ENCODE measurements around the gene PPAN.
A peak's percentile ranks its signal among the peaks of the same experiment; 100 is the strongest.

PPAN gene, protein sequence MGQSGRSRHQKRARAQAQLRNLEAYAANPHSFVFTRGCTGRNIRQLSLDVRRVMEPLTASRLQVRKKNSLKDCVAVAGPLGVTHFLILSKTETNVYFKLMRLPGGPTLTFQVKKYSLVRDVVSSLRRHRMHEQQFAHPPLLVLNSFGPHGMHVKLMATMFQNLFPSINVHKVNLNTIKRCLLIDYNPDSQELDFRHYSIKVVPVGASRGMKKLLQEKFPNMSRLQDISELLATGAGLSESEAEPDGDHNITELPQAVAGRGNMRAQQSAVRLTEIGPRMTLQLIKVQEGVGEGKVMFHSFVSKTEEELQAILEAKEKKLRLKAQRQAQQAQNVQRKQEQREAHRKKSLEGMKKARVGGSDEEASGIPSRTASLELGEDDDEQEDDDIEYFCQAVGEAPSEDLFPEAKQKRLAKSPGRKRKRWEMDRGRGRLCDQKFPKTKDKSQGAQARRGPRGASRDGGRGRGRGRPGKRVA

DNA sequence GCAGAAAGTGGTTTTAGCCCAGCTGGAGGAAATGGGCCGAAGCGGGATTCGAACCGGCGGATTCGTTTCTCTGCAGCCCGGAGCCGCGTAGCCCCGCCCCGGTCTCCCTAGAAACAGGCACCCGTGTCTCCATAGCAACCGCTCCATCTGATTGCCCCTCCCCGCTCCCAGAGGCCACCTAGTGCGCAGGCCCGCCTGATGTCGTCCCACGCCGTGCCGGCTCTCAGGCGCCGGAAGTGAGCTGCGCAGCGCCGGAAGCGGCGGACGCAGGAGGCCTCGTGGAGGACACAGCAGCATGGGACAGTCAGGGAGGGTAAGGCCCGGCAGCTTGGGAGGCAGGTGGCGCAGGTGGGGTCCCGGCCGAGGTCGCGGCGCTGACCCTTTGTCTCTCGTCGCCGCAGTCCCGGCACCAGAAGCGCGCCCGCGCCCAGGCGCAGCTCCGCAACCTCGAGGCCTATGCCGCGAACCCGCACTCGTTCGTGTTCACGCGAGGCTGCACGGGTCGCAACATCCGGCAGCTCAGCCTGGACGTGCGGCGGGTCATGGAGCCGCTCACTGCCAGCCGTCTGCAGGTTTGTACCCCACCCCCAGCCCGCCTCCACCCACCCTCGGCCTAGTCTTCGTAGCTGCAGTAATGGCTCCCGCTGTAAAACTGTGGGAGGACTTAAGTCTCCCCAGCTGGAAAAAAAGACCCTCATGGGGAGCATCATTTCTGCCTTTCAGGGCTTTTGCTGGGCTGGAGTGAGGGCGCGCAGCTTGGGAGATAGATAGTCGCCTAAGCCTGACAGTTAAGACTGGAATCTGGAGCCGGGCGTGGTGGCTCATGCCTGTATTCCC, at the start of gene PPAN:
TSS of gene PPAN (plus strand) at position 263 of the 837 bp plus-strand sequence. CDS start at position 296, 33 bp downstream.
- FAIRE-seq (peak; percentile 87), DNase-seq (ENCODE audit: insufficient read length, low spot score) (peak; percentile 96)
- peak; percentile 75 for TF ChIP-seq POLR2A (IDR thresholded peaks at IDR 0.05; ENCODE audit: low read depth, low read length)

DNA sequence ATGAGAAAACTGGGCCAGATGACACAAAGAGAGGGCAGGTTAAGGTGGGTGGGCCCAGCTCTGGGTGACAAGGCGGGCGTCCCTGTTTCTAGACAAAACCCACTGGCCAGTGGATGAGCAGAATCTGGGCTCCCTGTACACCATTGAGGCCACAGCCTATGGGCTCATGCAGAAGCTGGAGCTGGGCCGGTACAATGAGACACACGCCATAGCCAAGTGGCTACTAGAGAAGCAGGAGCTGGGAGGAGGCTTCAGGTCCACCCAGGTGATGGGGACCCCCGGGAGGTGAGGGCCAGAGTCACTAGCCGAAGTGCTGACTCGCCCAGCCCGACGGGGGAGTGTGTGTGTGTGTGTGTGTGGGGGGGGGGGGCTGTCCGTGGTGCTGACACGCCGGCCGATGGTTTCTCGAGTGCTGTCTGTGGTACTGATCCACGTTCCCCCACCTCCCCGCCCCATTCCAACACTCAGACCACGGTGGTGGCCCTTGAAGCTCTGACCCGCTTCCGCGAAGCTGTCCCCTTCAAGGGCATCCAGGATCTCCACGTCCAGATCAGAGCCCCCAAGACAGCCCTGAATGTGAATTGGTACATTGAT, 44.3 kb upstream of the PPAN start:
- FAIRE-seq (no peak), DNase-seq (ENCODE audit: insufficient read length, low spot score) (no peak)
- no peak for TF ChIP-seq POLR2A (IDR thresholded peaks at IDR 0.05; ENCODE audit: low read depth, low read length)

DNA sequence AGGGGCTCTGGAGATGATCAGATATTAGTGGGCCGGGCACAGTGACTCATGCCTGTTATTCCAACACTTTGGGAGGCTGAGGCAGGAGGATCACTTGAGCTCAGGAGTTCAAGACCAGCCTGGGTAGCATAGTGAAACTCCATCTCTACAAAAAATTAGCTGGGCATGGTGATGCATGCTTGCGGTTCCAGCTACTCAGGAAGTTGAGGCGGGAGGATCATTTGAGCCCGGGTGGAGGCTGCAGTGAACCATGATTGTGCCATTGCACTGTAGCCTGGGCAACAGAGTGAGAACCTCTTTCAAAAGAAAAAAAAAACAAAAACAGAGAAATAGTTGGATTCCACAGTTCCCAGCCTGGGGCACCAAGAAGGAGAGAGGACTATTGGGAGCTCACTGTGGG, 38.0 kb upstream of the PPAN start:
- no peak for TF ChIP-seq POLR2A (IDR thresholded peaks at IDR 0.05; ENCODE audit: low read depth, low read length)
- no peak for DNase-seq (ENCODE audit: insufficient read length, low spot score)
- no peak for FAIRE-seq

DNA sequence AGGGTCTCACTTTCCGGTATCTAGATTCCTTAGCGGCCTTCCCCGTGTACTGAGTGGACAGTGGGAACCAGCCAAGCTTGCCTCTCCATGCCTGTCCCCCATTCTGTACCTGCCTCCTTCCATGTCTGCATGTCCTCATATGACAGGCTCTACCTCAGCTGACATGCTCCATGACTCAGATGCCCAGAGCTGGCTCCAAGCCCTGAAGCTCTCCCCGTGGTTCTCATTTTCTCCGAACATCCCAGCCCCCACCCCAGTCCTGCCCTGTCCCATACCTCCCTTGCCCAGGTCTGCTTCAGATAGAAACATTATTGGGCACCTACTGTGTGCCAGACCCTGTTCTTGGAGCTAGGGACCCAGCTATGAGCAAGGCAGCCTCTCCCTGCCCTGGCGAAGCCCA, 37.1 kb upstream of the PPAN start:
- DNase-seq (ENCODE audit: insufficient read length, low spot score), result no peak
- FAIRE-seq, result no peak
- no peak for TF ChIP-seq POLR2A (IDR thresholded peaks at IDR 0.05; ENCODE audit: low read depth, low read length)

DNA sequence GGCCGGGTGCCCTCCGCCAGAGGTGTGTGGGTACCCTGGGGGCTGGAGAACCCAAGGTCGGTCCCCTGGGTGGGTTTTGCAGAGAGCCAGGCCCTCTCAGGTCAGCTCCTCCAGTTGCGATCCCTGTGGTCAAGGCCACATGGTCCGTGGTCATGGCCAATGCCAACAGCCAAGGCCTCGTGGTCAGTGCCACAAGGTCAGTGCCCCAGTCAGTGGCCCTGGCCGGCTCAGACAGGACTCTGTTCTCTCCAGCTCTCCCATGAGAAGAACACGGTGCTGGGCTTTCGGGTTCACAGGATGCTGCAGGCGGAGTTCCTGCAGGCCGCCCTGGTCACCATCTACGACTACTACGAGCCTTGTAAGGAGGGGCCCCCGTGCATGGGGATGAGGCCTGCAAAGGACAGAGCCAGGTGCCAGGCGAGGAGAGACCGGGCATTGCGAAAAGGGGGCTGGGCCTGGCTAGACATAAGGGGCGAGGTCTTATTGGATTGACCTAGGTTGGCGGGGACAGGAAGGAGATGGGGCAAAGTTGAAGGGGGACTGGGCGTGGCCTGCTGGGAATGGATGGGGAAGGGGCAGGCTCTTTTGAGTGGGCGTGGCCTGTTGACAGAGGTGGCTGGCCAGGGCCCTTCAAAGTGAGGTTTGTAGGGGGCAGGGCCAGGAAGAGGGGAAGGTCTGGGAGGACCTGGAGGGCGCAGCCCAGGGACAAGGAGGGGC, 35.3 kb upstream of the PPAN start:
- DNase-seq (ENCODE audit: insufficient read length, low spot score), result no peak
- no peak for TF ChIP-seq POLR2A (IDR thresholded peaks at IDR 0.05; ENCODE audit: low read depth, low read length)
- no peak for FAIRE-seq

DNA sequence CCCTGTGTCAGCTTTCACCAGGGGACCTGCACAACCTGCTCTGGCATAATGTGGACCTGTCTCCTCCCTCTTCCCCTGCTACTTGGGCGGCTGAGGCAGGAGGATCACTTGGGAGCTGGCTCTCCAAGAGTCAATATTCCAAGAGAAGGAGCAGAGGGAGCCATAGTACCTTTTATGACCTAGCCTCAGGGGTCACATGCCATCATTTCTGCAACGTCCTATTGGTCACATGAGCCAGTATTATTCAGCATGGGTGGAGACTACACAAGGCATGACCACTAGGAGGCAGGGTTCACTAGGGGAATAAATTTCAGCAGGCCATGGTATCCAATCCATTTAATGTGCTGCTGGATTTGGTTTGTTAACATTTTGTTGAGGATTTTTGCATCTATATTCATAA, 32.0 kb upstream of the PPAN start:
- no peak for TF ChIP-seq POLR2A (IDR thresholded peaks at IDR 0.05; ENCODE audit: low read depth, low read length)
- DNase-seq (ENCODE audit: insufficient read length, low spot score) (no peak), FAIRE-seq (no peak)

DNA sequence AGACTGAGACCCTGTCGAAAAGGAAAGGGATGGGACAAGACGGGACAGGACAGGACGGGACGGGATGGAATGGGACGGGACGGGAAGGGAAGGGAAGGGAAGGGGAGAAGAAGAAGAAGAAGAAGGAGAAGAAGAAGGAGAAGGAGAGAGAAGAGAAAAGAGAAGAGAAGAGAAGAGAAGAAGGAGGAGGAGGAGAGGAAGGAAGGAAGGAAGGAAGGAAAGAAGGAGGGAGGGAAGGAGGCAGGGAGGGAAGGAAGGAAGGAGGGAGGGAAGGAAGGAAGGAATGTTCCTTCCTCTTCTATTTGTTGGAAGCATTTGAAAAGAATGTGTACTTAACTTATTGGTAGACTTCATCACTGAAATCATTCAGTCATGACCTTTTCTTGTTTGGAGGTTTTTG, 29.6 kb upstream of the PPAN start:
- FAIRE-seq, result no peak
- no peak for DNase-seq (ENCODE audit: insufficient read length, low spot score)
- no peak for TF ChIP-seq POLR2A (IDR thresholded peaks at IDR 0.05; ENCODE audit: low read depth, low read length)

DNA sequence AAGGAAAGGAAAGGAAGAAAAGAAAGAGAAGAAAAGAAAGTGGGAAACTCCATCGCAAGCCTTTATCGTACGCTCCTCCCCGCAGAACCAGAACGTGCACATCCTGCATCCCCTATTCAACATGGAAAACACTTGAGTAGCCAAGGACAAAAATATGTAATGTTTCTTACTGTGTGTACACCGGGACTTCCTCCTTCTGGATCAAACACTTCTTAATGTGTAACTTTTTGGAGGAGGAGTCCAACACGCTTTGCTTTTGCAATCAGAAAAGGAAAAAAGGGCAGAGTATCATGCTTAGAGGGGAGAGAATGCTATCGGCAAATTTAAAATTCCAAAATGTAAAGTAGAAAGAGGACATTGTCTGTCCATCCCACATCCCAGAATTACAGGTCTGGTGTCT, 27.8 kb upstream of the PPAN start:
- no peak for DNase-seq (ENCODE audit: insufficient read length, low spot score)
- no peak for TF ChIP-seq POLR2A (IDR thresholded peaks at IDR 0.05; ENCODE audit: low read depth, low read length)
- no peak for FAIRE-seq

DNA sequence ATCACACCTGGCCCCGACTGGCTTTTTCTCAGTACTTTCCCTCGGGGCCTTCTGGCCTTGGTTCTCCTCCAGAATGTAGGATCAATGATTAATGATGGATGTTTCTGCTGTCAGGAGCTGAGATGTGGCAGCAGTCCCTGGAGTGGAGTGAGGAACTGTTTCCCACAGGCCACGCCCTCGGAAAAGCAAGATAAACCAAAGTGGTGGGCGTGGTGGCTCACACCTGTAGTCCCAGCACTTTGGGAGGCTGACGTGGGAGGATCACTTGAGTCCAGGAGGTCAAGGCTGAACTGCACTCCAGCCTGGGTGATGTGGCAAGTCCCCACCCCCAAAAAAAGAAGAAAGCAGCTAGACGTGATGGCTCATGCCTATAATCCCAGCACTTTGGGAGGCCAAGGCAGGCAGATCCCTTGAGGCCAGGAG, 27.1 kb upstream of the PPAN start:
- no peak for TF ChIP-seq POLR2A (IDR thresholded peaks at IDR 0.05; ENCODE audit: low read depth, low read length)
- DNase-seq (ENCODE audit: insufficient read length, low spot score) (no peak), FAIRE-seq (no peak)

DNA sequence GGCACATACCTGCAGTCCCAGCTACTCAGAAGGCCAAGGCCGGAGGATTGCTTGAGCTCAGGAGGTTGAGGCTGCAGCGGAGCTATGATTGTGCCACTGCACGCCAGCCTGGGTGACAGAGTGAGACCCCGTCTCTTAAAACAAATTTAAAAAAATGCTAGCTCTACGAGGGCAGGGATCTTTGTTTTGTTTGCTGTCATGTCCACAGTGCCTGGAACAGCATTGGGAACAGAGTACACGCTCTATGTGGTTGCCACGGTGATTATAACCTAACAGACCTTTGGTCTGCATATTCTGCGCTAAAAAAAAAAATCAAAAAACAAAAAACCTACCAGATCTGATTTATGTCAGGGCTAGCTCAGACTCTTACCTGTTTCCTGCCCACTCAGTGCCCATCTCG, 22.3 kb upstream of the PPAN start:
- no peak for DNase-seq (ENCODE audit: insufficient read length, low spot score)
- TF ChIP-seq POLR2A (IDR thresholded peaks at IDR 0.05; ENCODE audit: low read depth, low read length), result no peak
- FAIRE-seq, result no peak

DNA sequence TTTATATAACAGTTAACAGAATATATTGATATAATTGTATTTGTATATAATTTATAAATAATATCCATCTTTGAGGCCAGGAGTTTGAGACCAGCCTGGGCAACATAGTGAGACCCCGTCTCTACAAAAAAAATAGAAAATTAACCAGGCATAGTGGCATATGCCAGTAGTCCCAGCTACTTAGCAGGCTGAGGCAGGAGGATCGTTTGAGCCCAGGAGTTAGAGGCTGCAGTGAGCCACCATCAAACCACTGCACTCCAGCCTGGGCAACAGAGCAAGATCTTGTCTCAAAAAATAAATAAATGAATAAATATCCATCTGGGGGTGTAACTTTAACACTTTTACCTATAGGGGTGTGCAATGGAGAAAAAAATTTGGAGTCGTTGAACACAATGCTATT, 21.4 kb upstream of the PPAN start:
- TF ChIP-seq POLR2A (IDR thresholded peaks at IDR 0.05; ENCODE audit: low read depth, low read length), result no peak
- DNase-seq (ENCODE audit: insufficient read length, low spot score), result no peak
- FAIRE-seq, result no peak

DNA sequence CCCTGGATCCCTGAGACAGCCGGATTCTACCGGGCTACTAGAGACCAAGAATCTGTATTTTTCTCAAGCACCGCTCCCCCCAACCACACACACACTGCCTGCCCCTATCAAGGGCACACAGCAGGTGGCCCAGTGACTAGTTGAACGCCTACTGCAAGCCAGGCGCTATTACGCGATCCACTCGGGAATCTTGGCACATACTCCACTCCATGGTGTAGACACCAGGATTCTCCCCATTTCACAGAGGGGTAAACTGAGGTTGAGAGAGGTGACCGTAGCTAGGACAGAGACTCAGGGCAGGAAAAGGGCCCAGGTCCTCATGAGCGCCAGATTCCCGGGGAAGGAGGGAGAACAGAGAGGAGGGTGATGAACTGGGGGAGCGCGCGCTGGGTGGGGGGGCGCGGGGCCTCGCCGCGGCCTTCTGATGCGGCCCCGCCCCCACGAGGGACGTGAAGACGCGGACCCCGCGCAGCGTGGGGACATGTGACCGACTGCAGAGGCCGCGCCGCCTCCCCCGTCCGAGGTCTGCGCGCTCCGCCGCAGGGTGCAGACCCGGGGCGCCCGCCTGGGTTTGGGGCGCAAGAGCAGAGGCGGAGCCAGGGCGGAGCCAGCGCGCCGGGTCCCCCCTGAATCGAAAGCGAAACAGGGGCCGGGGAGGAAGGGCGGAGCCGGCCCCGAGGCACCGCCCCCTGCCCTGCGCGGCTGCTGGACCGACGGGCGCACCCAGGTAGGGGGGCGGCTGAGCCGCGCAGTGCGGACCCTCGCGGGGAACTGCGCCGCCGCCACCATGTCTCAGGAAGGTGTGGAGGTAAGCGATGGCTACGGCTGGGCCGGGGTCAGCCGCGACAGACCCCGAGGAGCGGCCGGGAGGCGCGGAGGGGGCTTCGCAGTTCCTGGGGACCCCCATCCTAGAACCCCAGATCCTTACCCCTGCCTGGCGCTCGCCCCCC, 20.2 kb upstream of the PPAN start, which contains the start of gene SHFL:
TSS of gene SHFL (plus strand) at position 677 of the 950 bp plus-strand sequence. CDS start at position 788, 111 bp downstream.
- no peak; the same call in 1 of the 2 replicates for TF ChIP-seq POLR2A (IDR thresholded peaks at IDR 0.05; ENCODE audit: low read depth, low read length)
- FAIRE-seq (no peak), DNase-seq (ENCODE audit: insufficient read length, low spot score) (peak; percentile 89)

All from H54 (cell line).